ENCODE data around the gene ATL2.
A peak's percentile ranks its signal among the peaks of the same experiment; 100 is the strongest.

The ATL2 gene

DNA sequence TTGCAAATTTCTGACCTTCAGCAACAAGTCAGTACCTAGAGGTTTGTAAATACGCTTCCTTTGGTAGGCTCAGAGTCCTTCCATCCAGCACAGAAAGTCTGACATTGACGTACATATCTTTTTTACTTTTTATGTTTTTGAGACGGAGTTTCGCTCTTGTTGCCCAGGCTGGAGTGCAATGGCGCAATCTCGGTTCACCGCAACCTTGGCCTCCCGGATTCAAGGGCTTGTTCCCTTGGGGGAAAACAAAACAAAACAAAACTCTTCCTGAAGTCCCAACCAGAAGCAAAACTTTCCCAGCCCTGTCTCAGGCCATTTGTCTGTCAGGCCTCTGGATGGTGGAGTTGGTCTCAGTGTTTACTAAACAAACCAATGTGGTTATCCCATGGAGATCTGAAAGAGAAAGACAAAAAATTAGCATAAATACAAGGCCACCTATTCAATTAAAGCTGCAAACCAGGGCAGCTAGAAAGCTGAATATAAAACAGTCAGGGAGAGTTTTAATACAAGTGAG is 29.6 kb upstream of the ATL2 start:
- H3K27ac ChIP-seq (ENCODE audit: extremely low read depth, low read depth, low read length), result peak overlapping the region; percentile 1; the same call in 1 of the 2 replicates
- ChIA-PET CTCF (no interaction called here), POLR2A (no interaction called here)
- no peaks in the 10 kb centered on the region for H3K9me3 ChIP-seq (ENCODE audit: control insufficient read depth, insufficient read depth, low read depth, low read length)
- TF ChIP-seq ZBTB20 (tag by site-specific recombination; IDR thresholded peaks at IDR 0.05), result no peak
- no peak for TF ChIP-seq ZNF311 (tag by site-specific recombination; IDR thresholded peaks at IDR 0.05; ENCODE audit: borderline replicate concordance)
- no peak for TF ChIP-seq ZNF558 (tag by site-specific recombination; IDR thresholded peaks at IDR 0.05)
- TF ChIP-seq ZNF555 (tag by site-specific recombination; conservative IDR thresholded peaks at IDR 0.05), result no peak
- TF ChIP-seq ZNF24 (tag by site-specific recombination; IDR thresholded peaks at IDR 0.05), result no peak
- TF ChIP-seq, protein P1, sequence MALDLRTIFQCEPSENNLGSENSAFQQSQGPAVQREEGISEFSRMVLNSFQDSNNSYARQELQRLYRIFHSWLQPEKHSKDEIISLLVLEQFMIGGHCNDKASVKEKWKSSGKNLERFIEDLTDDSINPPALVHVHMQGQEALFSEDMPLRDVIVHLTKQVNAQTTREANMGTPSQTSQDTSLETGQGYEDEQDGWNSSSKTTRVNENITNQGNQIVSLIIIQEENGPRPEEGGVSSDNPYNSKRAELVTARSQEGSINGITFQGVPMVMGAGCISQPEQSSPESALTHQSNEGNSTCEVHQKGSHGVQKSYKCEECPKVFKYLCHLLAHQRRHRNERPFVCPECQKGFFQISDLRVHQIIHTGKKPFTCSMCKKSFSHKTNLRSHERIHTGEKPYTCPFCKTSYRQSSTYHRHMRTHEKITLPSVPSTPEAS (tag by site-specific recombination; IDR thresholded peaks at IDR 0.05), result no peak
- no peak for TF ChIP-seq ZNF521 (tag by site-specific recombination; IDR thresholded peaks at IDR 0.05)
- TF ChIP-seq ZNF19 (tag by site-specific recombination; IDR thresholded peaks at IDR 0.05; ENCODE audit: low read depth), result no peak
- TF ChIP-seq, protein P2, sequence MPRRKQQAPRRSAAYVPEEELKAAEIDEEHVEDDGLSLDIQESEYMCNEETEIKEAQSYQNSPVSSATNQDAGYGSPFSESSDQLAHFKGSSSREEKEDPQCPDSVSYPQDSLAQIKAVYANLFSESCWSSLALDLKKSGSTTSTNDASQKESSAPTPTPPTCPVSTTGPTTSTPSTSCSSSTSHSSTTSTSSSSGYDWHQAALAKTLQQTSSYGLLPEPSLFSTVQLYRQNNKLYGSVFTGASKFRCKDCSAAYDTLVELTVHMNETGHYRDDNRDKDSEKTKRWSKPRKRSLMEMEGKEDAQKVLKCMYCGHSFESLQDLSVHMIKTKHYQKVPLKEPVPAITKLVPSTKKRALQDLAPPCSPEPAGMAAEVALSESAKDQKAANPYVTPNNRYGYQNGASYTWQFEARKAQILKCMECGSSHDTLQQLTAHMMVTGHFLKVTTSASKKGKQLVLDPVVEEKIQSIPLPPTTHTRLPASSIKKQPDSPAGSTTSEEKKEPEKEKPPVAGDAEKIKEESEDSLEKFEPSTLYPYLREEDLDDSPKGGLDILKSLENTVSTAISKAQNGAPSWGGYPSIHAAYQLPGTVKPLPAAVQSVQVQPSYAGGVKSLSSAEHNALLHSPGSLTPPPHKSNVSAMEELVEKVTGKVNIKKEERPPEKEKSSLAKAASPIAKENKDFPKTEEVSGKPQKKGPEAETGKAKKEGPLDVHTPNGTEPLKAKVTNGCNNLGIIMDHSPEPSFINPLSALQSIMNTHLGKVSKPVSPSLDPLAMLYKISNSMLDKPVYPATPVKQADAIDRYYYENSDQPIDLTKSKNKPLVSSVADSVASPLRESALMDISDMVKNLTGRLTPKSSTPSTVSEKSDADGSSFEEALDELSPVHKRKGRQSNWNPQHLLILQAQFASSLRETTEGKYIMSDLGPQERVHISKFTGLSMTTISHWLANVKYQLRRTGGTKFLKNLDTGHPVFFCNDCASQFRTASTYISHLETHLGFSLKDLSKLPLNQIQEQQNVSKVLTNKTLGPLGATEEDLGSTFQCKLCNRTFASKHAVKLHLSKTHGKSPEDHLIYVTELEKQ (tag by site-specific recombination; IDR thresholded peaks at IDR 0.05; ENCODE audit: borderline replicate concordance), result no peak
- TF ChIP-seq ZNF561 (tag by site-specific recombination; IDR thresholded peaks at IDR 0.05; ENCODE audit: borderline replicate concordance), result no peak
- TF ChIP-seq, protein P3, sequence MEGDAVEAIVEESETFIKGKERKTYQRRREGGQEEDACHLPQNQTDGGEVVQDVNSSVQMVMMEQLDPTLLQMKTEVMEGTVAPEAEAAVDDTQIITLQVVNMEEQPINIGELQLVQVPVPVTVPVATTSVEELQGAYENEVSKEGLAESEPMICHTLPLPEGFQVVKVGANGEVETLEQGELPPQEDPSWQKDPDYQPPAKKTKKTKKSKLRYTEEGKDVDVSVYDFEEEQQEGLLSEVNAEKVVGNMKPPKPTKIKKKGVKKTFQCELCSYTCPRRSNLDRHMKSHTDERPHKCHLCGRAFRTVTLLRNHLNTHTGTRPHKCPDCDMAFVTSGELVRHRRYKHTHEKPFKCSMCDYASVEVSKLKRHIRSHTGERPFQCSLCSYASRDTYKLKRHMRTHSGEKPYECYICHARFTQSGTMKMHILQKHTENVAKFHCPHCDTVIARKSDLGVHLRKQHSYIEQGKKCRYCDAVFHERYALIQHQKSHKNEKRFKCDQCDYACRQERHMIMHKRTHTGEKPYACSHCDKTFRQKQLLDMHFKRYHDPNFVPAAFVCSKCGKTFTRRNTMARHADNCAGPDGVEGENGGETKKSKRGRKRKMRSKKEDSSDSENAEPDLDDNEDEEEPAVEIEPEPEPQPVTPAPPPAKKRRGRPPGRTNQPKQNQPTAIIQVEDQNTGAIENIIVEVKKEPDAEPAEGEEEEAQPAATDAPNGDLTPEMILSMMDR (tag by site-specific recombination; IDR thresholded peaks at IDR 0.05), result no peak
- no peak for TF ChIP-seq SCRT2 (tag by site-specific recombination; IDR thresholded peaks at IDR 0.05)
- no peak for TF ChIP-seq IKZF3 (tag by site-specific recombination; IDR thresholded peaks at IDR 0.05)
- no peak for TF ChIP-seq TCF7L2 (IDR thresholded peaks at IDR 0.05; ENCODE audit: borderline replicate concordance, low read depth, low read length)
- TF ChIP-seq, protein P4, sequence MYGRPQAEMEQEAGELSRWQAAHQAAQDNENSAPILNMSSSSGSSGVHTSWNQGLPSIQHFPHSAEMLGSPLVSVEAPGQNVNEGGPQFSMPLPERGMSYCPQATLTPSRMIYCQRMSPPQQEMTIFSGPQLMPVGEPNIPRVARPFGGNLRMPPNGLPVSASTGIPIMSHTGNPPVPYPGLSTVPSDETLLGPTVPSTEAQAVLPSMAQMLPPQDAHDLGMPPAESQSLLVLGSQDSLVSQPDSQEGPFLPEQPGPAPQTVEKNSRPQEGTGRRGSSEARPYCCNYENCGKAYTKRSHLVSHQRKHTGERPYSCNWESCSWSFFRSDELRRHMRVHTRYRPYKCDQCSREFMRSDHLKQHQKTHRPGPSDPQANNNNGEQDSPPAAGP (tag by site-specific recombination; IDR thresholded peaks at IDR 0.05), result no peak
- no peak for TF ChIP-seq HOXA7 (CRISPR knock-in tag; IDR thresholded peaks at IDR 0.05; ENCODE audit: borderline replicate concordance)
- no peak overlapping the region for H3K4me3 ChIP-seq (ENCODE audit: low read depth, low read length)
- H3K36me3 ChIP-seq (ENCODE audit: control insufficient read depth in 2 of 2, insufficient read depth in 1 of 2, low read length in 2 of 2), result no peaks in the 10 kb centered on the region
- peaks cover 10% of the 10 kb centered on the region for H3K4me1 ChIP-seq (ENCODE audit: control insufficient read depth, insufficient read depth, low read length)

DNA sequence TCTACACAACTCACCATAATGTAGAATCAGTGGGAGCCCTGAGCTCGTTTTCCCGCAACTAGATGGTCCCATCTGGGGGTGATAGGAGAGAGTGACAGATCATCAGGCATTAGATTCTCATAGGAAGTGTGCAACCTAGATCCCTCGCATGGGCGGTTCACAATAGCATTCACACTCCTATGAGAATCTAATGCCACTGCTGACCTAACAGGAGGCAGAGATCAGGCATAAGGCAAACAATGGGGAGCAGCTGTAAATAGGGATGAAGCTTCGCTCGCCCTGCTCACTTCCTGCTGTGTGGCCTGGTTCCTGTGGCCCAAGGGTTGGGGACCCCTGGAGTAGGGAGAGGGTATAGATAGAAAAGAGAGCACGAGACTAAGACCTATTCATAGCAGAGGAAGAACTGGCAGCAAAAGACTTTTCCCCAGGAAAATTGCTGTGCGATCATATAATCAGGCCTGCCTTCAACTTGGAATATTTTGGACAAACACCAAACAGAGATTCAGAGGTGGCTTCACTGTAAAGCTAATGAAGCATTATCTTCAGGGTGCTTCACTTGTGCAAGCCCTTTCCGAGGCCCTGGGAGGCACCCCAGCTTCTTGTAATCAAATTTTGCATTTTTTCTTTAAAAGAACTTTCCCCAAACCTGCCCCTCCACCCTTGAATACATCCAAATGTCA is 29.0 kb upstream of the ATL2 start:
- H3K4me3 ChIP-seq (ENCODE audit: low read depth, low read length), result no peak overlapping the region
- no peaks in the 10 kb centered on the region for H3K36me3 ChIP-seq (ENCODE audit: control insufficient read depth in 2 of 2, insufficient read depth in 1 of 2, low read length in 2 of 2)
- POLR2A ChIA-PET, result interaction anchor here (1.4 kb wide), 1 partner anchor 345 kb away, joined by 3 read pairs; the partner anchor contains the start of gene SRSF7
- H3K27ac ChIP-seq (ENCODE audit: extremely low read depth, low read depth, low read length), result 0 out of 2 replicates have a peak overlapping the region, but pooled peaks have one; percentile 1
- H3K9me3 ChIP-seq (ENCODE audit: control insufficient read depth, insufficient read depth, low read depth, low read length), result no peaks in the 10 kb centered on the region
- H3K4me1 ChIP-seq (ENCODE audit: control insufficient read depth, insufficient read depth, low read length), result peaks cover 10% of the 10 kb centered on the region
- CTCF ChIA-PET, result interaction anchor here (0.6 kb wide), 1 partner anchor 117 kb away, joined by 3 read pairs; no protein-coding TSS in a partner anchor
- TF ChIP-seq ZBTB20 (tag by site-specific recombination; IDR thresholded peaks at IDR 0.05) (no peak), ZNF707 (tag by site-specific recombination; IDR thresholded peaks at IDR 0.05) (no peak), ZNF23 (tag by site-specific recombination; IDR thresholded peaks at IDR 0.05; ENCODE audit: borderline replicate concordance) (no peak), ZNF747 (tag by site-specific recombination; IDR thresholded peaks at IDR 0.05) (no peak), BCL11A (tag by site-specific recombination; IDR thresholded peaks at IDR 0.05; ENCODE audit: low read depth) (no peak)
- TF ChIP-seq, protein P5, sequence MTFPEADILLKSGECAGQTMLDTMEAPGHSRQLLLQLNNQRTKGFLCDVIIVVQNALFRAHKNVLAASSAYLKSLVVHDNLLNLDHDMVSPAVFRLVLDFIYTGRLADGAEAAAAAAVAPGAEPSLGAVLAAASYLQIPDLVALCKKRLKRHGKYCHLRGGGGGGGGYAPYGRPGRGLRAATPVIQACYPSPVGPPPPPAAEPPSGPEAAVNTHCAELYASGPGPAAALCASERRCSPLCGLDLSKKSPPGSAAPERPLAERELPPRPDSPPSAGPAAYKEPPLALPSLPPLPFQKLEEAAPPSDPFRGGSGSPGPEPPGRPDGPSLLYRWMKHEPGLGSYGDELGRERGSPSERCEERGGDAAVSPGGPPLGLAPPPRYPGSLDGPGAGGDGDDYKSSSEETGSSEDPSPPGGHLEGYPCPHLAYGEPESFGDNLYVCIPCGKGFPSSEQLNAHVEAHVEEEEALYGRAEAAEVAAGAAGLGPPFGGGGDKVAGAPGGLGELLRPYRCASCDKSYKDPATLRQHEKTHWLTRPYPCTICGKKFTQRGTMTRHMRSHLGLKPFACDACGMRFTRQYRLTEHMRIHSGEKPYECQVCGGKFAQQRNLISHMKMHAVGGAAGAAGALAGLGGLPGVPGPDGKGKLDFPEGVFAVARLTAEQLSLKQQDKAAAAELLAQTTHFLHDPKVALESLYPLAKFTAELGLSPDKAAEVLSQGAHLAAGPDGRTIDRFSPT (tag by site-specific recombination; IDR thresholded peaks at IDR 0.05), result no peak
- TF ChIP-seq, protein P6, sequence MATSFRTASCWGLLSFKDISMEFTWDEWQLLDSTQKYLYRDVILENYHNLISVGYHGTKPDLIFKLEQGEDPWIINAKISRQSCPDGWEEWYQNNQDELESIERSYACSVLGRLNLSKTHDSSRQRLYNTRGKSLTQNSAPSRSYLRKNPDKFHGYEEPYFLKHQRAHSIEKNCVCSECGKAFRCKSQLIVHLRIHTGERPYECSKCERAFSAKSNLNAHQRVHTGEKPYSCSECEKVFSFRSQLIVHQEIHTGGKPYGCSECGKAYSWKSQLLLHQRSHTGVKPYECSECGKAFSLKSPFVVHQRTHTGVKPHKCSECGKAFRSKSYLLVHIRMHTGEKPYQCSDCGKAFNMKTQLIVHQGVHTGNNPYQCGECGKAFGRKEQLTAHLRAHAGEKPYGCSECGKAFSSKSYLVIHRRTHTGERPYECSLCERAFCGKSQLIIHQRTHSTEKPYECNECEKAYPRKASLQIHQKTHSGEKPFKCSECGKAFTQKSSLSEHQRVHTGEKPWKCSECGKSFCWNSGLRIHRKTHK (tag by site-specific recombination; IDR thresholded peaks at IDR 0.05), result no peak

Data from HEK293 (cell line).